Measurements from ENCODE around the gene MAGEA9. TPM values are rescaled to one million over a fixed set of nuclear protein-coding genes. Genes with fewer than 3 reads are reported as not detected.

MAGEA9 gene
- total and polyA plus RNA-seq, 2 donors (not counting 1 experiment from before 2014, with no cell fraction given): not detected

DNA sequence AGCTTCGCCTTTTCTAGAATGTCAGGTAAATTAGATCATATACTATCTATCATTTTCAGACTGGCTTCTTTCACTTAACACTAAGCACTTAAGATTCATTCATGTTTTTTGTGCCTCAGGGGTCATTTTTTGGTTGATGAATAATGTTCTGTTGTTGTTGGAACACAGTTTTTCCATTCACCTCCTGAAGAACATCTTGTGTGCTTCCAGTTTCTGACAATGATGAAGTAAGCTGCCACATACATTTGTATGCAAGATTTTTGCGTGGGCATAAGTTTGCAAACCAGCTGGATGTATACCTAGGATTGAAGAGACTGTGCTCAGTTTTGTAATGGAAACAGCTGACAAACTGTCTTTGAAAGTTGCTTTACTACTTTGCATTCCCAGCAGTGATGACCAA is 37.6 kb downstream of the MAGEA9 start:
- no CpG with 5 or more reads among the region's 2 CpGs for WGBS (ENCODE audit: insufficient coverage)
- DNase-seq (no peak), ATAC-seq (ENCODE audit: low read depth) (no peak)
- no peaks in the 10 kb centered on the region for H4K20me1 ChIP-seq (ENCODE audit: control insufficient read depth, insufficient read depth, low read length, poor library complexity, severe bottlenecking)
- H3K4me2 ChIP-seq (replicated peaks; ENCODE audit: low read depth, low read length, poor library complexity, severe bottlenecking): no peak overlapping the region
- no peak overlapping the region for H3K27ac ChIP-seq (ENCODE audit: low read length in 2 of 2)
- ChIA-PET POLR2A (no interaction called here), CTCF (no interaction called here)
- TF ChIP-seq EZH2 (IDR thresholded peaks at IDR 0.05; ENCODE audit: borderline replicate concordance, insufficient read depth, low read depth, low read length, poor library complexity, severe bottlenecking): no peak
- TF ChIP-seq, protein P1, sequence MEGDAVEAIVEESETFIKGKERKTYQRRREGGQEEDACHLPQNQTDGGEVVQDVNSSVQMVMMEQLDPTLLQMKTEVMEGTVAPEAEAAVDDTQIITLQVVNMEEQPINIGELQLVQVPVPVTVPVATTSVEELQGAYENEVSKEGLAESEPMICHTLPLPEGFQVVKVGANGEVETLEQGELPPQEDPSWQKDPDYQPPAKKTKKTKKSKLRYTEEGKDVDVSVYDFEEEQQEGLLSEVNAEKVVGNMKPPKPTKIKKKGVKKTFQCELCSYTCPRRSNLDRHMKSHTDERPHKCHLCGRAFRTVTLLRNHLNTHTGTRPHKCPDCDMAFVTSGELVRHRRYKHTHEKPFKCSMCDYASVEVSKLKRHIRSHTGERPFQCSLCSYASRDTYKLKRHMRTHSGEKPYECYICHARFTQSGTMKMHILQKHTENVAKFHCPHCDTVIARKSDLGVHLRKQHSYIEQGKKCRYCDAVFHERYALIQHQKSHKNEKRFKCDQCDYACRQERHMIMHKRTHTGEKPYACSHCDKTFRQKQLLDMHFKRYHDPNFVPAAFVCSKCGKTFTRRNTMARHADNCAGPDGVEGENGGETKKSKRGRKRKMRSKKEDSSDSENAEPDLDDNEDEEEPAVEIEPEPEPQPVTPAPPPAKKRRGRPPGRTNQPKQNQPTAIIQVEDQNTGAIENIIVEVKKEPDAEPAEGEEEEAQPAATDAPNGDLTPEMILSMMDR (IDR thresholded peaks at IDR 0.05): no peak
- H3K36me3 ChIP-seq (replicated peaks in 1 of 2; ENCODE audit: control extremely low read depth in 1 of 2, control insufficient read depth in 1 of 2, extremely low read depth in 1 of 2, insufficient read depth in 2 of 2, low read length in 1 of 2): no peaks in the 10 kb centered on the region
- Mint-ChIP-seq H3K27ac (no peak overlapping the region), H3K4me3 (no peak overlapping the region), H3K9me3 (ENCODE audit: insufficient read depth) (no peaks in the 10 kb centered on the region), H3K4me1 (no peaks in the 10 kb centered on the region), H3K27me3 (peaks cover 3% of the 10 kb centered on the region)
- no peaks in the 10 kb centered on the region for H3K27me3 ChIP-seq (replicated peaks in 1 of 4; ENCODE audit: control extremely low read depth in 1 of 4, control insufficient read depth in 3 of 4, insufficient read depth in 4 of 4, low read length in 3 of 4)
- H3K9ac ChIP-seq (ENCODE audit: low read length): no peak overlapping the region
- no peaks in the 10 kb centered on the region for H3K79me2 ChIP-seq (ENCODE audit: control insufficient read depth, insufficient read depth, low read length)
- H2AFZ ChIP-seq (ENCODE audit: insufficient read depth, low read depth, low read length, poor library complexity, severe bottlenecking): no peak overlapping the region
- H3K9me3 ChIP-seq (ENCODE audit: control extremely low read depth in 1 of 3, control insufficient read depth in 2 of 3, insufficient read depth in 1 of 3, low read length in 2 of 3): no peaks in the 10 kb centered on the region
- H3K4me3 ChIP-seq (ENCODE audit: control extremely low read depth in 1 of 5, extremely low read depth in 1 of 5, insufficient read depth in 1 of 5, low read depth in 2 of 5, low read length in 4 of 5): no peak overlapping the region
- H3K4me1 ChIP-seq (ENCODE audit: control insufficient read depth in 2 of 2, insufficient read depth in 2 of 2, low read length in 2 of 2): no peaks in the 10 kb centered on the region
- intact Hi-C loops (cut with micrococcal nuclease): no loop called here

DNA sequence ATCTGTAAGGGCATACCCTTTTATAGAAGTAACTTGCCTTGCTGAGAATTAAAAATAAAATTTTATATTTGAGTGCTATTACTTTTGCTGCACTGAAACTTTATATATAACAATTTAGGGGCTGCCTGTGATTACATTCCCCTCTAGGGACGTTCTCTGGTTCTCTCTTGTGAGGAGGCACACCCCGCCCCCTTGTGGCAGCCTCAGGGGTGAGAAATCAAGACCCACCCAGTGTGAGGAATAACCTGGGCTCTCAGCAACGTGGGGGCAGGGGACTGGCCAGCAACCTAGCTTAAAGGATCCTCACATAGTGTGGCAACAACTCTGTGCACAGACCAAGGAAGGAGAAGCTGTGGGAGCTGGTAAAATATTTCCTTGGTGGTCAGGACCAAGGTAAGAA is 43.7 kb downstream of the MAGEA9 start:
- Histone ChIP-seq H2AFZ (ENCODE audit: insufficient read depth, low read depth, low read length, poor library complexity, severe bottlenecking) (no peak overlapping the region), H3K4me1 (ENCODE audit: control insufficient read depth in 2 of 2, insufficient read depth in 2 of 2, low read length in 2 of 2) (peaks cover 7 to 10% of the 10 kb centered on the region in 2 donors), H3K27ac (ENCODE audit: low read length in 2 of 2) (no peak overlapping the region), H3K27me3 (replicated peaks in 1 of 4; ENCODE audit: control extremely low read depth in 1 of 4, control insufficient read depth in 3 of 4, insufficient read depth in 4 of 4, low read length in 3 of 4) (no peaks in the 10 kb centered on the region), H3K79me2 (ENCODE audit: control insufficient read depth, insufficient read depth, low read length) (no peaks in the 10 kb centered on the region), H3K9ac (ENCODE audit: low read length) (no peak overlapping the region), H4K20me1 (ENCODE audit: control insufficient read depth, insufficient read depth, low read length, poor library complexity, severe bottlenecking) (no peaks in the 10 kb centered on the region), H3K4me2 (replicated peaks; ENCODE audit: low read depth, low read length, poor library complexity, severe bottlenecking) (no peak overlapping the region), H3K9me3 (ENCODE audit: control extremely low read depth in 1 of 3, control insufficient read depth in 2 of 3, insufficient read depth in 1 of 3, low read length in 2 of 3) (no peaks in the 10 kb centered on the region), H3K4me3 (ENCODE audit: control extremely low read depth in 1 of 5, extremely low read depth in 1 of 5, insufficient read depth in 1 of 5, low read depth in 2 of 5, low read length in 4 of 5) (no peak overlapping the region), H3K36me3 (replicated peaks in 1 of 2; ENCODE audit: control extremely low read depth in 1 of 2, control insufficient read depth in 1 of 2, extremely low read depth in 1 of 2, insufficient read depth in 2 of 2, low read length in 1 of 2) (no peaks in the 10 kb centered on the region)
- no peak for TF ChIP-seq EZH2 (IDR thresholded peaks at IDR 0.05; ENCODE audit: borderline replicate concordance, insufficient read depth, low read depth, low read length, poor library complexity, severe bottlenecking)
- TF ChIP-seq, protein P1 (IDR thresholded peaks at IDR 0.05): no peak
- no peak for ATAC-seq (ENCODE audit: low read depth)
- Mint-ChIP-seq H3K4me3 (no peak overlapping the region), H3K9me3 (ENCODE audit: insufficient read depth) (no peaks in the 10 kb centered on the region), H3K4me1 (peaks cover 11% of the 10 kb centered on the region), H3K27me3 (peaks cover 11% of the 10 kb centered on the region), H3K27ac (no peak overlapping the region)
- intact Hi-C loops (cut with micrococcal nuclease): no loop called here
- DNase-seq: peak; percentile 13
- ChIA-PET POLR2A (no interaction called here), CTCF (no interaction called here)
- WGBS (ENCODE audit: insufficient coverage): no CpG with 5 or more reads among the region's 3 CpGs

Data from B cell (primary cell).